NCI-H345 treated with DMSO at 0.1 percent for 48 hours (cell line): ENCODE data around the gene LRRFIP1.
"Not testable (repeated sequence)": the region's sequence is repeated elsewhere in the genome, so short reads cannot be mapped to it uniquely, and the experiment has no call there.

Experiments used
- DNase-seq: peaks from one replicate; lab custom pipeline; 2025; ENCODE audit not compliant: unreplicated experiment; lab: John Stamatoyannopoulos, UW

LRRFIP1 gene

GRCh38 chr2:237765875-237766274, 138.5 kb downstream of the LRRFIP1 start:
- no peak for DNase-seq

- no peak for DNase-seq
These were observed 139.0 kb downstream of the LRRFIP1 start for GRCh38 chr2:237766340-237766739.

DNA sequence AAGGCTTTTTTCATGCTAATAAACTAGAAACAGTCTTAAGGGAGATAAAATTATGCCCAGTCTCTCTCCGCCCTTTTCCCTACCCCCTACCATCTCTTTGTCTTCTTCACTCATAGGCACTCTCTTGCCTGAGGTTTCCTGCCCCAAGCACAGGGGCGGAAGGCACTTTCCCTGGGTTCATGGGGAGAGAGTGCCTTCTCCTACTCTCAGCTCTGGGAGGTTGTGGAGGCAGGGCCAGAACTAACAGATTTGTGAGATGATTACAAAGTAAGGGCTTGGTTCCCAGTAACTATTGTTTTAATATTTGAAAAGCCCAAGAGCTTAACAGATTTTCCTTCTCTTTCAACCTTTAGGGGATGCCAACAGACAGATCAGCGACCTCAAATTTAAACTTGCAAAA, 145.1 kb downstream of the LRRFIP1 start:
- DNase-seq, result no peak

GRCh38 chr2:237773826-237774225, 146.4 kb downstream of the LRRFIP1 start:
- no peak for DNase-seq

- peak; percentile 27 for DNase-seq
These were observed 147.6 kb downstream of the LRRFIP1 start for GRCh38 chr2:237774811-237775553.

DNA sequence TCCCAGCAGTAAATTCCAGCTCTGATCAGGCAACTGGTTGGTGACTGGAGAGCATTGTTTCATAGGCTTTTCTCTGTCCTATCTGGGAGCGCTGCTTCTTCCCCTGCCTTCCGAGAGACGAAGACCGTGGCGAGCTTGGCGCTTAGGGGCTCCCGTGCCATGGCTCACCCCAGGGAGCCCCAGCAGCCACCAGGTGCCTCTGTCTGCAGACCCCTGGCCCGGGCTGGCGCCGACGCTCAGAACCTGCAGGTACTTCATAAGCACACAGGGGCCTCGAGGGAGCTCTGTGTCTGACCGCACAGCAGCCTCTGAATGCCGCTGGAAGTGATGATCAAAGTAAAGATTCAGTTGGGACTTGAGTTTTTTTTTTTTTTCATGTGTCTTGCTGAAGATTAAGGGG, 152.1 kb downstream of the LRRFIP1 start:
- DNase-seq, result no peak

DNA sequence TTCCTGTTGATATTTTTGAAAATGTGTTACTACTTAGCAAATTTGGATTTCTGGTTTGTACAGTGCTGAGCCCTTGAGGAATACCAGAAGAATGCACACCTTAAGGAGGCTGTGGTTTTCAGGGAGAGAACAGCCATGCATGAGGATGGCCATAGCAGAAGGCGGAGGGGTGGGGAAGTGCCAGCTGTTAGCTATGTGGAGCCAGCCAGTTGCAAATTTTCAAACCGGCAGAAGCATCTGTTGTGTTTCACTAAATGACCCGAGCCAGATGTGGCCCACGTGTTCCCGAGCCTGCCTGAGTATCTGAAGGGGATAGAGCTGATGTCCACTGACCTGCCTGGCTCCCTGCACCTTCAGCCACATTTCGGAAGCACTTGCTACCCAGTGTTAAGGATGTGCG, 154.8 kb downstream of the LRRFIP1 start:
- DNase-seq, result no peak

GRCh38 chr2:237783678-237784077, 156.3 kb downstream of the LRRFIP1 start:
- not testable (repeated sequence) for DNase-seq

DNA sequence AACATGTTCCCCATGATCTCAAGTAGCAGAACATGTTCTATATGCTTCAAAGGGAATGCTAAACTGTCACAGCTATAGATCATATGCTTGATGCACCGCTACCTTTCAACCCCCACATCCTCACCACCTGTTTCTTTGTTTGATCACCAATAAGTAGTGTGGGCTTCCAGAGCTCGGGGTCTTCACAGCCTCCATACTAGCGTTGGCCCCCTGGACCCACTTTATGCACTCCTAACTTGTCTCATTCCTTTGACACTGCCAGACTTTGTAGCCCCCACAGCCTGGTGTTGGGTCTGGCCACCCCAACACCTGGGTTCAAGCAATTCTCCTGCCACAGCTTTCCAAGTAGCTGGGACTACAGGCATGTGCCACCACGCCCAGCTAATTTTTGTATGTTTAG, 159.5 kb downstream of the LRRFIP1 start:
- no peak for DNase-seq

DNA sequence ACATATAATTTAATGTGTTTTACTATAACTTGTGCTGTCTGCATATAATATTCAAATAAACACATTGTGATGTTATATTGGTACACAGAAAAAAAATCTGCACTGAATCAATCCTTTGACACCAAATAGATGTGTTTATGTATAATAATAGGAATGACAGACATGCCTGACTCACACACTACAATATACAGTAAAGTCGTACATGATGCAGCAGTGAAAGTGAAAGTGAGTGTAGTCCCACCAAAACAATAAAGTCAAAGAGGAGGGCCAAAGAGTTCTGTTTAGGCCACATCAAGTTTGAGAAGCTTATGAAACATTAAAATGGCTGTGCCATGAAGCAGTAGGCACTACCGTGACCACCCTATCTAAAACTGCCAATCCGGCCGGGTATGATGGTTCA, 163.0 kb downstream of the LRRFIP1 start:
- no peak for DNase-seq

GRCh38 chr2:237791977-237792727, 164.8 kb downstream of the LRRFIP1 start:
- no peak for DNase-seq

GRCh38 chr2:237797253-237797652, 169.9 kb downstream of the LRRFIP1 start:
- DNase-seq, result no peak

DNA sequence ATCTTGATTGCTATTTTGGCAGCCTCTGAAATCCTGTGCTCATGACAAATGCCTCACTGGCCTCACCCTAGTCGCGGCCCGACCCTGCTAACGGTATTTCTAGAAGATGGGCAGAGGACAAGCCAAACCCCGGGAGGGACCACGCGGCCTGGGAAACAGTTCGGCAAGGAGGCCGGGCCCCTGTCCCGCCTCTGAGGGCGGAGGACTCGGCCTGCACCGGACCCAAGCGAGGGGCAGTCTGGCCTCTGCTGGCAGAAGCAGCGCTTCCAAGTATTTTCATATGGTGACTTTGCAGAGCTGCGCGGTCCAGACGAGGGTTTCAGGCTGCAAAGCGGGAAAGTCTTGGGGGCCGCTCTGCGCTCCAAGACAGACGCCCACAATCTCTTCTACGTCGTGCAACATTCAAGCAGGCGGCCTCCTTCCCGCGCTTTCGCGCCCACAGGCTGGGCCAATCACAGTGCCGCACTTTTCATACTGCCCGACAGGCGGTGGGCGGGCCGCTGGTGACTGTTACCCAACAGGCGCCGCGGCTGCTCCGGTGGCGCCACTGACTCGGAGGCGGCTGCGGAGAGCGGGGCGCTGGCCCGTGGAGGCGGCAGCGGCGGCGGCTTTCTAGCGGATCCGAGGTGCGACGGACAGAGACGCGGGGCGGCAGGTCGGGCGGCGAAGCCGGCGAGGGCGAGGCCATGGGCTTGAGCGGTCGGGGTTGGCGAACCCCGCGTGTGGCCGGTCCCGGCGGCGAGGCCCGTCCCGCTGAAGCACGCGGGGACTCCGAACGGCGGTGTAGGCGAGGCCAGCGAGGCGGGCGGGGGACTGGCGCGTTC, 171.1 kb downstream of the LRRFIP1 start, which contains the start of gene RBM44:
Gene RBM44, plus strand, starts transcription at position 544 of the 824 bp plus-strand sequence. CDS start 14,831 bp downstream, outside the sequence.
- no peak for DNase-seq

DNA sequence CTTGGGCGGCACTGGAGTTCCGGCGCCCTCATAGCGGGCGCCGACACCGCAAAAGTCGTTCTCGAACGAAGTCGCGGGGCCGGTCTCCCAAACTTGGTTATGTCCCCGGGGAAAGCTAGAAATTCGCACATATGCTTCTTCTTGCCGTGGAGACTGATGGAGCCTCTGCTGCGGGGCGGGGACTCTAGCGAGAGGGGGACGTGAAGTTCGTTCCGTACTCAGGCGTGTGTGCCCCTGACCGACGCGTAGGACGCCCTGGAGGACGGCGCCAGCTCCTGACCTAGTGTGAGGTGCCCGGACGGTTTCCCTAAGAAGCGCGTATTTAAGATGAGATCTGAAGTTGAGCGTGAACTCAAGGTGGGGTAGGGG, 171.7 kb downstream of the LRRFIP1 start:
- no peak for DNase-seq

DNA sequence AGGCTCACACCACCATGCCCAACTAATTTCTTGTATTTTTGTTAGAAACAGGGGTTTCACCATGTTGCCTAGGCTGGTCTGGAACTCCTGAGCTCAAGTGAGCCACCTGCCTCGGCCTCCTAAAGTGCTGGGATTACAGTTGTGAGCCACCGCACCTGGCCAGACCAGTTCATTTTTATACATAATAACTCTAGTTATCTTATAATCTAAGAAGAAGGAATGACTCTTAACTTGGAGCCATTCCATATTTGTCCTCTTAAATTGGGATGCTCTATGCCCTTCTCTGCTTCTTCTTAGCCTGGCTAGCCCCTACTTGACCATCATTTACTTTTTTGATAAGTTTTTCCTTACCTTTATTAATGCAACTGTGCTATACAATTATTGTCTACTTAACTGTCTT, 174.1 kb downstream of the LRRFIP1 start:
- no peak for DNase-seq

GRCh38 chr2:237806334-237806733, 178.9 kb downstream of the LRRFIP1 start:
- no peak for DNase-seq

GRCh38 chr2:237815637-237816036, 188.2 kb downstream of the LRRFIP1 start:
- no peak for DNase-seq

DNA sequence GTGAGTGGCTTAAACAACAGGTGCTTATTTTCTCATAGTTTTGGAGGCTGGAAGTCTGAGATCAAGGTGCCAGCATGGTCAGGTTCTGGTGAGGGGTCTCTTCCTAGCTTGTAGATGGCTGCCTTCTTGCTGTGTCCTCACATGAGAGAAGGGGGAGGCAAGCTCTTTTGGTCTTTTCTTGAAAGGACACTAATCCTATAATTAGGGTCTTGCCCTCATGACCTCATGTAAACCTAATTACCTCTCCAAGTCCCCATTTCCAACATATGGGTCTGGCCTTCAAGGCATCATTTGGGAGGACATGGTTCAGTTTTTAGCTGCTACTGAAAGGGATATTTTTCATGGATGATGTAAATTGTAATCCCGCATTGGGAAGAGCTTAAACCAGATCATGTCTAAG, 189.1 kb downstream of the LRRFIP1 start:
- no peak for DNase-seq

DNA sequence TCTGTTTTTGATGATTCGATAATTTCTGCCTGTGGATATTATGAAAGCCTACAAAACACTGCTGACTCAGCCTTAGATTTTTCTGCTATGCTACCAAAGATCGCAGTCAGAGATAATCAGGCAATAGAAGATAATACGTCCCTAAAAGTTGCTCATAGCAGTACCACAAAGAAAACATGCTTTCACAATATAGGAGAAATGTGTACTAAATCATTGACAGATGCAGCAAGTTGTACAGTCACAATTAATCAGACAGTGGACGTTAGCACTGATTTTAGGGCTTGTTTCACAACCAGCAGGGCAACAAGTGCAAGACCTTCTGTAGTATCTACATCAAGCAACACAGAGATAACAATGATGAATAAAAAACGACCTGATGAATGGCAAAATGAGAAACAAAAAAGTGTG, 190.7 kb downstream of the LRRFIP1 start:
- no peak for DNase-seq

DNA sequence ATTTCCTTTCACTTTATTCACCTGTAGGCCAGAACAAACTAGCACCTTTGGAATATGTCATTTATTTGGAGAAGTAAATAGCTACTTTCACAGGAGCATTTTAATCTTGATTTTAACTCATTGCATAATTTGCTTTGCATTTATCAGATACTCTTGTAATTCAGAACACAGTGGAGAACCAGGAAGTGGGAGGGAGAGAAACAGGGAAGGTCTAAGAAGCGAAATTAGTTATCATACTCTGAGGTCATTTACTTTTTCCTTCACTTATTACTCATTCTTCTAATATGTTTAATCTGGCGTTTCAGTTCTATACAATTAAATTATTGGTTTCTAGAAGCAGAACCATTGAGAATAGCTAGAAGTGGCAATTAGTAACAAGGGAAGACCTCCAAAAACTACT, 191.8 kb downstream of the LRRFIP1 start:
- no peak for DNase-seq

GRCh38 chr2:237820421-237820820, 193.0 kb downstream of the LRRFIP1 start:
- no peak for DNase-seq

- no peak for DNase-seq
These were observed 196.2 kb downstream of the LRRFIP1 start for GRCh38 chr2:237823544-237823943.
